ENCODE results near the gene COQ8A. TPM values are rescaled to one million over a fixed set of nuclear protein-coding genes. Genes with fewer than 3 reads are reported as not detected.
"Not testable (repeated sequence)": the region's sequence is repeated elsewhere in the genome, so short reads cannot be mapped to it uniquely, and the experiment has no call there.

The COQ8A gene
- total RNA-seq, 3 donors from 2014 or later, result 51.8 to 307 (median 60.6) TPM

GRCh38 chr1:226954777-226955176 lies 14.7 kb downstream of the COQ8A start:
- Histone ChIP-seq H3K27me3 (no peaks in the 10 kb centered on the region), H3K4me3 (no peak overlapping the region), H3K27ac (no peak overlapping the region), H3K36me3 (no peaks in the 10 kb centered on the region), H3K9me3 (no peaks in the 10 kb centered on the region), H3K4me1 (no peaks in the 10 kb centered on the region)
- no peak for DNase-seq (ENCODE audit: low spot score in 2 of 2)
- intact Hi-C loops (cut with DNase I; ENCODE audit: low total_unique reads), result loop anchor here (5.0 kb wide), 1 partner anchor 358 kb away; no protein-coding TSS in a partner anchor
- TF ChIP-seq POLR2A (IDR thresholded peaks at IDR 0.05) (no peak), CTCF (IDR thresholded peaks at IDR 0.05) (no peak), POLR2AphosphoS5 (IDR thresholded peaks at IDR 0.05) (no peak)

GRCh38 chr1:226955857-226956256 lies 15.8 kb downstream of the COQ8A start:
- H3K4me1 ChIP-seq; DNase-seq (ENCODE audit: low spot score in 2 of 2): not testable (repeated sequence)

GRCh38 chr1:226956942-226957713 lies 17.0 kb downstream of the COQ8A start:
- no peak overlapping the region for H3K4me3 ChIP-seq
- intact Hi-C loops (cut with DNase I; ENCODE audit: low total_unique reads), result loop anchor here (5.0 kb wide), 1 partner anchor 355 kb away; no protein-coding TSS in a partner anchor
- H3K9me3 ChIP-seq, result no peaks in the 10 kb centered on the region
- H3K36me3 ChIP-seq, result no peaks in the 10 kb centered on the region
- no peak for DNase-seq (ENCODE audit: low spot score in 2 of 2)
- H3K4me1 ChIP-seq, result no peaks in the 10 kb centered on the region
- H3K27me3 ChIP-seq, result no peaks in the 10 kb centered on the region
- TF ChIP-seq CTCF (IDR thresholded peaks at IDR 0.05) (no peak), POLR2AphosphoS5 (IDR thresholded peaks at IDR 0.05) (no peak), POLR2A (IDR thresholded peaks at IDR 0.05) (no peak)
- no peak overlapping the region for H3K27ac ChIP-seq

More at GRCh38 chr1:226955857-226956256, 15.8 kb downstream of the COQ8A start:
- H3K4me3 ChIP-seq, H3K27me3 ChIP-seq, H3K36me3 ChIP-seq, H3K27ac ChIP-seq, H3K9me3 ChIP-seq: not testable (repeated sequence)
- intact Hi-C loops (cut with DNase I; ENCODE audit: low total_unique reads), result loop anchor here (5.0 kb wide), 1 partner anchor 356 kb away; no protein-coding TSS in a partner anchor

- TF ChIP-seq POLR2AphosphoS5 (IDR thresholded peaks at IDR 0.05) (no peak), CTCF (IDR thresholded peaks at IDR 0.05) (no peak), POLR2A (IDR thresholded peaks at IDR 0.05) (no peak)
- Histone ChIP-seq H3K27me3 (no peaks in the 10 kb centered on the region), H3K36me3 (no peaks in the 10 kb centered on the region), H3K27ac (no peak overlapping the region), H3K4me1 (no peaks in the 10 kb centered on the region), H3K9me3 (no peaks in the 10 kb centered on the region), H3K4me3 (no peak overlapping the region)
- no peak for DNase-seq (ENCODE audit: low spot score in 2 of 2)
- intact Hi-C loops (cut with DNase I; ENCODE audit: low total_unique reads), result loop anchor here (5.0 kb wide), 1 partner anchor 355 kb away; no protein-coding TSS in a partner anchor
These were observed 17.6 kb downstream of the COQ8A start for GRCh38 chr1:226957714-226958113.

- no peaks in the 10 kb centered on the region for H3K36me3 ChIP-seq
- H3K4me1 ChIP-seq, result no peaks in the 10 kb centered on the region
- no peak for DNase-seq (ENCODE audit: low spot score in 2 of 2)
- H3K4me3 ChIP-seq, result no peak overlapping the region
- TF ChIP-seq POLR2A (IDR thresholded peaks at IDR 0.05) (no peak), POLR2AphosphoS5 (IDR thresholded peaks at IDR 0.05) (no peak), CTCF (IDR thresholded peaks at IDR 0.05) (no peak)
- H3K9me3 ChIP-seq, result no peaks in the 10 kb centered on the region
- no peaks in the 10 kb centered on the region for H3K27me3 ChIP-seq
- H3K27ac ChIP-seq, result no peak overlapping the region
- intact Hi-C loops (cut with DNase I; ENCODE audit: low total_unique reads), result loop anchor here (5.0 kb wide), 1 partner anchor 354 kb away; no protein-coding TSS in a partner anchor
These were observed 18.2 kb downstream of the COQ8A start for GRCh38 chr1:226958300-226958699.
